H1 (cell line): ENCODE measurements around the gene FOXL2. TPM values are rescaled to one million over a fixed set of nuclear protein-coding genes. Genes with fewer than 3 reads are reported as not detected.

Experiments used
- CTCF ChIA-PET: fragments of 300-600 bp; sonication (Branson Sonifier 250); formaldehyde crosslinking; loops from one replicate; lab custom pipeline; 2021; ENCODE audit not compliant: partially characterized antibody; lab: Charles Lee
- POLR2A ChIA-PET: fragments of 300-600 bp; sonication (Branson Sonifier 250); formaldehyde crosslinking; loops from one replicate; lab custom pipeline; 2021; ENCODE audit warnings: inconsistent platforms; ENCODE audit not compliant: partially characterized antibody; lab: Charles Lee
- DNase-seq, 2 experiments: peaks; one replicate each; pipeline versions ENCODE4 v3.0.0 to v3.0.0-alpha.2; 2010 to 2022; ENCODE audit warnings: low spot score in 2 of 2, low read depth in 1 of 2, mixed read lengths in 1 of 2
- FAIRE-seq: peaks from 2 replicates; lab custom pipeline; 2011; peaks lifted over from hg19 to GRCh38; lab: Jason Lieb, UNC
- H2AFZ ChIP-seq: 2 replicates; pipeline ENCODE4 v1.8.1; 2012; ENCODE audit warnings: low read length, inconsistent platforms
- H2AK5ac ChIP-seq: 2 replicates; pipeline ENCODE4 v1.6.1; 2013; ENCODE audit warnings: low read depth, low read length
- H2BK120ac ChIP-seq: replicated peaks from 2 replicates; pipeline ENCODE3; 2013; ENCODE audit warnings: low read depth, low read length, inconsistent platforms
- H2BK12ac ChIP-seq: 2 replicates; pipeline ENCODE4 v1.6.1; 2013; ENCODE audit warnings: low read depth, low read length
- H2BK15ac ChIP-seq: 2 replicates; pipeline ENCODE4 v1.6.1; 2013; ENCODE audit warnings: low read length
- H2BK20ac ChIP-seq: 2 replicates; pipeline ENCODE4 v1.6.1; 2013; ENCODE audit warnings: low read length
- H2BK5ac ChIP-seq: 2 replicates; pipeline ENCODE4 v1.6.1; 2013; ENCODE audit warnings: low read depth, low read length
- H3K14ac ChIP-seq: 2 replicates; pipeline ENCODE4 v1.6.1; 2013; ENCODE audit warnings: inconsistent platforms; ENCODE audit not compliant: insufficient read length
- H3K18ac ChIP-seq: 2 replicates; pipeline ENCODE4 v1.6.1; 2013; ENCODE audit warnings: low read length; ENCODE audit errors: extremely low read depth
- H3K23ac ChIP-seq: 2 replicates; pipeline ENCODE4 v1.6.1; 2013; ENCODE audit warnings: inconsistent platforms; ENCODE audit not compliant: insufficient read length
- H3K23me2 ChIP-seq: 2 replicates; pipeline ENCODE4 v1.6.1; 2013; ENCODE audit warnings: low read depth, low read length
- H3K27ac ChIP-seq: 2 replicates; pipeline ENCODE4 v1.6.1; 2011; ENCODE audit warnings: low read depth, low read length, inconsistent platforms
- H3K27me3 ChIP-seq, 4 experiments: replicated peaks in 1 of 4; 1 replicate in 1 of 4; 2 replicates in 3 of 4; pipeline versions ENCODE4 v1.6.1 to v1.8.1; 2011 to 2013; ENCODE audit warnings: low read length in 3 of 4, mild to moderate bottlenecking in 3 of 4, inconsistent platforms in 2 of 4, mixed read lengths in 2 of 4, moderate library complexity in 1 of 4; ENCODE audit not compliant: control insufficient read depth in 3 of 4, insufficient read depth in 3 of 4; ENCODE audit errors: extremely low read depth in 1 of 4
- H3K36me3 ChIP-seq, 4 experiments: 2 replicates each; pipeline versions ENCODE4 v1.6.1 to v1.8.1; 2011 to 2013; ENCODE audit warnings: mild to moderate bottlenecking in 4 of 4, low read length in 3 of 4, moderate library complexity in 2 of 4, control low read depth in 1 of 4, inconsistent platforms in 1 of 4; ENCODE audit not compliant: insufficient read depth in 4 of 4, control insufficient read depth in 2 of 4
- H3K4ac ChIP-seq: replicated peaks from 2 replicates; pipeline ENCODE3; 2013; ENCODE audit warnings: low read length, low read depth, mixed read lengths, inconsistent platforms; ENCODE audit not compliant: insufficient read length
- H3K4me1 ChIP-seq, 4 experiments: replicated peaks in 1 of 4; 1 replicate in 1 of 4; 2 replicates in 3 of 4; pipeline versions ENCODE4 v1.6.1 to v1.8.1; 2011 to 2013; ENCODE audit warnings: low read length in 3 of 4, inconsistent platforms in 2 of 4, mixed read lengths in 1 of 4; ENCODE audit not compliant: insufficient read depth in 4 of 4, control insufficient read depth in 3 of 4
- H3K4me2 ChIP-seq, 2 experiments: 2 replicates each; pipeline versions ENCODE4 v1.6.1 to v1.8.1; 2011 to 2013; ENCODE audit warnings: low read depth in 2 of 2, low read length in 2 of 2, control low read depth in 1 of 2, inconsistent platforms in 1 of 2, mild to moderate bottlenecking in 1 of 2; ENCODE audit not compliant: insufficient read depth in 1 of 2
- H3K4me3 ChIP-seq, 4 experiments: fragments of 200-600, 300-600 bp in 1 of 4; sonication (generic), shearing (Covaris generic), sonication (Bioruptor Twin) in 1 of 4; 2 replicates each; pipeline versions ENCODE4 v1.5.1 to v1.8.1; 2011 to 2016; ENCODE audit warnings: low read length in 4 of 4, low read depth in 3 of 4, control low read depth in 2 of 4, inconsistent platforms in 2 of 4, mild to moderate bottlenecking in 2 of 4, mixed read lengths in 1 of 4, moderate library complexity in 1 of 4; ENCODE audit not compliant: insufficient read depth in 2 of 4; ENCODE audit errors: extremely low read depth in 1 of 4
- H3K56ac ChIP-seq: replicated peaks from 2 replicates; pipeline ENCODE3; 2013; ENCODE audit warnings: low read depth, mild to moderate bottlenecking, mixed read lengths, low read length, inconsistent platforms; ENCODE audit not compliant: insufficient read length
- H3K79me1 ChIP-seq: 2 replicates; pipeline ENCODE4 v1.6.1; 2013; ENCODE audit warnings: low read depth, low read length, control low read depth
- H3K79me2 ChIP-seq, 2 experiments: 2 replicates each; pipeline versions ENCODE4 v1.6.1 to v1.8.1; 2012 to 2013; ENCODE audit warnings: low read length in 2 of 2, mild to moderate bottlenecking in 2 of 2, inconsistent platforms in 1 of 2; ENCODE audit not compliant: insufficient read depth in 2 of 2, control insufficient read depth in 1 of 2
- H3K9ac ChIP-seq, 4 experiments: replicated peaks in 1 of 4; 1 replicate in 1 of 4; 2 replicates in 3 of 4; pipeline versions ENCODE4 v1.6.1 to v1.8.1; 2011 to 2013; ENCODE audit warnings: low read depth in 3 of 4, low read length in 3 of 4, control low read depth in 2 of 4, mild to moderate bottlenecking in 2 of 4, moderate library complexity in 2 of 4, inconsistent platforms in 1 of 4; ENCODE audit errors: extremely low read depth in 1 of 4
- H3K9me3 ChIP-seq, 2 experiments: 2 replicates each; pipeline versions ENCODE4 v1.6.1 to v1.8.1; 2012 to 2013; ENCODE audit warnings: mild to moderate bottlenecking in 2 of 2, moderate library complexity in 2 of 2, control low read depth in 1 of 2, inconsistent platforms in 1 of 2, low read depth in 1 of 2, low read length in 1 of 2, mixed read lengths in 1 of 2; ENCODE audit not compliant: insufficient read depth in 2 of 2
- H4K20me1 ChIP-seq, 2 experiments: replicated peaks in 1 of 2; 2 replicates each; pipeline versions ENCODE3 to v1.8.1; 2011 to 2013; ENCODE audit warnings: inconsistent platforms in 2 of 2, low read length in 2 of 2, mild to moderate bottlenecking in 1 of 2; ENCODE audit not compliant: insufficient read depth in 2 of 2, control insufficient read depth in 1 of 2
- H4K5ac ChIP-seq: 2 replicates; pipeline ENCODE4 v1.6.1; 2013; ENCODE audit warnings: low read length, low read depth, mixed read lengths, inconsistent platforms; ENCODE audit not compliant: insufficient read length
- H4K8ac ChIP-seq: 2 replicates; pipeline ENCODE4 v1.8.0; 2013; ENCODE audit warnings: mild to moderate bottlenecking, moderate library complexity, low read length, inconsistent platforms; ENCODE audit not compliant: insufficient read depth; ENCODE audit errors: extremely low read depth
- H4K91ac ChIP-seq: replicated peaks from 2 replicates; pipeline ENCODE3; 2013; ENCODE audit warnings: low read length, mixed read lengths, inconsistent platforms; ENCODE audit not compliant: insufficient read length
- ASH2L ChIP-seq: fragments of 200-600, 300-600 bp; sonication (generic); IDR thresholded peaks from one replicate; pipeline ENCODE4 v1.7.1; 2017; ENCODE audit warnings: low read length
- BRCA1 ChIP-seq: IDR thresholded peaks from 2 replicates; pipeline ENCODE4 v1.6.1; 2012; ENCODE audit warnings: low read depth, low read length, improper control_type of control experiment
- HDAC2 ChIP-seq, 2 experiments: fragments of 300-600 bp in 1 of 2; sonication (generic) in 1 of 2; IDR thresholded peaks; 2 replicates each; pipeline ENCODE4 v1.6.1; 2011 to 2012; ENCODE audit warnings: low read depth in 2 of 2, low read length in 2 of 2, mild to moderate bottlenecking in 2 of 2, moderate library complexity in 2 of 2, borderline replicate concordance in 1 of 2, inconsistent platforms in 1 of 2
- RBBP5 ChIP-seq: IDR thresholded peaks from 2 replicates; pipeline ENCODE4 v1.7.1; 2012; ENCODE audit warnings: low read depth, mild to moderate bottlenecking, inconsistent platforms, low read length, moderate library complexity, borderline replicate concordance
- SIN3A ChIP-seq, 2 experiments: IDR thresholded peaks in 1 of 2; conservative IDR thresholded peaks in 1 of 2; 2 replicates each; pipeline ENCODE4 v1.6.1; 2011 to 2012; ENCODE audit warnings: low read length in 2 of 2, improper control_type of control experiment in 1 of 2, low read depth in 1 of 2, mild to moderate bottlenecking in 1 of 2
- SRF ChIP-seq: IDR thresholded peaks from 2 replicates; pipeline ENCODE4 v1.6.1; 2011; ENCODE audit warnings: mild to moderate bottlenecking, low read depth, low read length, moderate library complexity
- TAF1 ChIP-seq: IDR thresholded peaks from 2 replicates; pipeline ENCODE4 v1.6.1; 2011; ENCODE audit warnings: mild to moderate bottlenecking, low read depth, low read length
- WGBS, 2 experiments: shearing (Covaris generic) in 1 of 2; methylation state at CpG; one replicate each; pipeline versions ENCODE4 v1.1.6 to v1.1.7; 2013 to 2015; ENCODE audit warnings: low lambda C conversion rate in 2 of 2, mixed read lengths in 2 of 2, inconsistent platforms in 1 of 2, low coverage in 1 of 2, missing lambda C conversion rate in 1 of 2; ENCODE audit not compliant: insufficient replicate concordance in 2 of 2, insufficient coverage in 1 of 2, insufficient read length in 1 of 2; ENCODE audit errors: extremely low coverage in 1 of 2, missing lambda C conversion rate in 1 of 2; 5-methylcytosine and 5-hydroxymethylcytosine counted together
- polyA plus RNA-seq, 7 experiments: library from polyadenylated mRNA; depleted of rRNA in 3 of 7; stranded (reverse) in 5 of 7; unstranded in 2 of 7; fragments of >200 nt in 5 of 7; fragments of 200-250 nt in 2 of 7; gene quantifications; 1 replicate in 5 of 7; 2 replicates in 1 of 7; 4 replicates in 1 of 7; pipeline versions ENCODE4 v1.2.1 to v1.2.3, GENCODE V29; 2011 to 2013; ENCODE audit warnings: missing spikeins in 2 of 7, mixed read lengths in 2 of 7
- total RNA-seq: library from RNA; stranded (reverse); fragmentation: NEBNext Ultra II Directional; extraction: Animal tissue kit (Norgen Biotek cat#: 25700); gene quantifications from 2 replicates; pipeline ENCODE4 v1.2.1, GENCODE V29; 2021
- TF ChIP-seq, protein P1 (sequence below): IDR thresholded peaks from 2 replicates; pipeline ENCODE4 v1.6.1; 2011; ENCODE audit warnings: low read depth, mild to moderate bottlenecking, low read length; ENCODE audit not compliant: insufficient read depth

The FOXL2 gene
- total and polyA plus RNA-seq, 2 of the 8 experiments (the other 6 are each of a cell fraction or from before 2014, with no cell fraction given): 0.59 to 2.4 TPM

DNA sequence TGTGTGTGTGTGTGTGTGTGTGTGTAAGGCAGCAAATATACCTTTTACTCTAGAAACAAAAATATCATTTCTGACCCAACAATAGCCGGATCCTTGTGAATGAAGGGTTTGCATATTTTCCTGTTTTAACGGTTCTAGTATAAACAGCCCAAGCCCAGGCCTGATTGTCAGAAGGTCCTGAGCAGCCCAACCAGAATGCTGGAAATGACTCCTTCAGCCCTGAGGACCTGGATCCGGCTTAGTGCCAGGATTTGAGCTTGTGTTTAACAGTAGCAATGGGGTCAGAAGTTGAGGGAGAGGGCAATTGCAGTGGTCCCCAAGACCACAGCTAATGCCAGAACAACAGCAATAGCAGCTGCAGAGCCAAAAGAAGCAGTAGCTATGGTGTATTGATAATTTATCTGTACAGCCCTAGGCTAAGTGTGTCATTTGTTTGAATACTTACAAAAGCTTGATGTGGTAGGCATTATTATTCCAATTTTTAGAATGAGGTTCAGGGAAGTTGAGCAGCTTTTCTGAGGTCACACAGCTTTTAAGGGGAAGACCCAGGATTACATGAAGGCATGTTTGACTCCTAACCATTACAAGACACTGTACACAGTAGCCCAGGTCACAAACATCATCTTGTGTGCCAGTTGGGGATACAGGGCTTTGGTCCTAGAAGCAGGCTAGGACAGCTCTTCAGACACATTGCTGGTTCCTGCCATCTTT, 12.8 kb downstream of the FOXL2 start:
- no peak overlapping the region for H3K9ac ChIP-seq
- H3K9me3 ChIP-seq: no peaks in the 10 kb centered on the region
- H3K18ac ChIP-seq: no peak overlapping the region
- WGBS, 2 experiments: 77% methylated on average over 3 of the region's 3 CpGs; no CpG with 5 or more reads in 1 of the 2 experiments
- no peak for FAIRE-seq
- H2BK12ac ChIP-seq: peak overlapping the region; percentile 32; the same call in 1 of the 2 replicates
- peaks cover 0 to 8% (median 0%) of the 10 kb centered on the region in 4 experiments; a peak in 1 of 8 replicates for H3K36me3 ChIP-seq
- peaks cover 4 to 6% of the 10 kb centered on the region in 2 experiments for H4K20me1 ChIP-seq
- no peak overlapping the region for H3K23ac ChIP-seq
- no peak overlapping the region for H4K8ac ChIP-seq
- TF ChIP-seq TAF1: no peak
- no peak for TF ChIP-seq BRCA1
- TF ChIP-seq, protein P1, sequence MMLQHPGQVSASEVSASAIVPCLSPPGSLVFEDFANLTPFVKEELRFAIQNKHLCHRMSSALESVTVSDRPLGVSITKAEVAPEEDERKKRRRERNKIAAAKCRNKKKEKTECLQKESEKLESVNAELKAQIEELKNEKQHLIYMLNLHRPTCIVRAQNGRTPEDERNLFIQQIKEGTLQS: no peak
- no peak for TF ChIP-seq ASH2L
- TF ChIP-seq SRF: no peak
- no peak for TF ChIP-seq HDAC2 (IDR thresholded peaks at IDR 0.05; ENCODE audit: borderline replicate concordance in 1 of 2, low read depth in 2 of 2, low read length in 2 of 2)
- TF ChIP-seq RBBP5: no peak
- TF ChIP-seq SIN3A (conservative IDR thresholded peaks at IDR 0.05 in 1 of 2, IDR thresholded peaks at IDR 0.05 in 1 of 2; ENCODE audit: low read depth in 1 of 2, low read length in 2 of 2): no peak
- H2BK15ac ChIP-seq: no peak overlapping the region
- peaks cover 8% of the 10 kb centered on the region; the same call in 1 of the 2 replicates for H3K23me2 ChIP-seq
- no peak overlapping the region for H2BK120ac ChIP-seq
- no peak overlapping the region for H2AFZ ChIP-seq
- peaks cover 9 to 28% (median 17%) of the 10 kb centered on the region in 4 experiments for H3K4me1 ChIP-seq
- ChIA-PET CTCF (interaction anchor here (0.6 to 15.6 kb wide), 12 partner anchors 7 to 1023 kb away, joined by 3 to 223 read pairs (median 5); partner anchors contain the start of genes FOXL2 and FOXL2NB), POLR2A (interaction anchor here (1.2 to 9.6 kb wide), 3 partner anchors 8 to 245 kb away, joined by 3 to 149 read pairs (median 6); partner anchors contain the start of genes FOXL2 and FOXL2NB)
- no peaks in the 10 kb centered on the region for H3K79me1 ChIP-seq
- no peak overlapping the region for H2BK5ac ChIP-seq
- H4K91ac ChIP-seq: no peak overlapping the region
- H2BK20ac ChIP-seq: no peak overlapping the region
- H3K27me3 ChIP-seq: peaks cover 28 to 50% (median 40%) of the 10 kb centered on the region in 4 experiments
- no peak overlapping the region for H3K4ac ChIP-seq
- H3K4me3 ChIP-seq: no peak overlapping the region
- no peak overlapping the region for H3K56ac ChIP-seq
- H3K27ac ChIP-seq: no peak overlapping the region
- no peak overlapping the region for H2AK5ac ChIP-seq
- no peak overlapping the region for H3K14ac ChIP-seq
- H3K79me2 ChIP-seq: no peaks in the 10 kb centered on the region
- no peak overlapping the region for H3K4me2 ChIP-seq
- no peak overlapping the region for H4K5ac ChIP-seq
- DNase-seq: no peak
